ENCODE results near the gene NRG3.

DNA sequence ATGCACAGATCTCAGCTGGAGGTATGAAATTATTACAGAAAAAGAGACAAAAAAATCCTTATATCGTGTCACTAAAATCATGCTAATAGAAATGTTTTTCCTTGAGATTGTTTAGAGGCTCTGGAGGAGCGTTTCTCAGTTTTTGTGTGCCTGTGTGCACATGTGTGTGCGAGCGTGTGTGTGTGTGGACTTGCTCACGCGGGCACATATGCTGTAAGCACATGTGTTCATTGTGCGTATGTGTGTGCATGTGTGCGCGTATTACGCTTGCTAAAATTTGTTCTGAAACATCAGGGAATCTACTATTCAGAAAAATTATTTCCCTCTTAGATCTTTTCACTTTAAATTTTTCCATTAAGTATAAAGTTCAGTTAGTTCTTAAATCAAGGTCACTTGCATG, 1111.2 kb downstream of the NRG3 start:
- TF ChIP-seq, protein P1, sequence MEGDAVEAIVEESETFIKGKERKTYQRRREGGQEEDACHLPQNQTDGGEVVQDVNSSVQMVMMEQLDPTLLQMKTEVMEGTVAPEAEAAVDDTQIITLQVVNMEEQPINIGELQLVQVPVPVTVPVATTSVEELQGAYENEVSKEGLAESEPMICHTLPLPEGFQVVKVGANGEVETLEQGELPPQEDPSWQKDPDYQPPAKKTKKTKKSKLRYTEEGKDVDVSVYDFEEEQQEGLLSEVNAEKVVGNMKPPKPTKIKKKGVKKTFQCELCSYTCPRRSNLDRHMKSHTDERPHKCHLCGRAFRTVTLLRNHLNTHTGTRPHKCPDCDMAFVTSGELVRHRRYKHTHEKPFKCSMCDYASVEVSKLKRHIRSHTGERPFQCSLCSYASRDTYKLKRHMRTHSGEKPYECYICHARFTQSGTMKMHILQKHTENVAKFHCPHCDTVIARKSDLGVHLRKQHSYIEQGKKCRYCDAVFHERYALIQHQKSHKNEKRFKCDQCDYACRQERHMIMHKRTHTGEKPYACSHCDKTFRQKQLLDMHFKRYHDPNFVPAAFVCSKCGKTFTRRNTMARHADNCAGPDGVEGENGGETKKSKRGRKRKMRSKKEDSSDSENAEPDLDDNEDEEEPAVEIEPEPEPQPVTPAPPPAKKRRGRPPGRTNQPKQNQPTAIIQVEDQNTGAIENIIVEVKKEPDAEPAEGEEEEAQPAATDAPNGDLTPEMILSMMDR (conservative IDR thresholded peaks at IDR 0.05; ENCODE audit: low read length) = no peak
- TF ChIP-seq EZH2phosphoT487 (IDR thresholded peaks at IDR 0.05; ENCODE audit: borderline replicate concordance, low read depth, low read length) = no peak
